ENCODE data around the gene ANKRD40. TPM values are rescaled to one million over a fixed set of nuclear protein-coding genes. Genes with fewer than 3 reads are reported as not detected.
"Not testable (repeated sequence)": the region's sequence is repeated elsewhere in the genome, so short reads cannot be mapped to it uniquely, and the experiment has no call there.

The ANKRD40 gene
- 14.0 and 14.2 TPM in 2 replicates for total RNA-seq (2014; rRNA removed; shearing (Covaris generic))

- DNase-seq (ENCODE audit: low spot score), result peak; percentile 94
Measured at GRCh38 chr17:50707289-50708049, at the start of gene ANKRD40. Gene ANKRD40 (minus strand): TSS chr17:50707914. CDS start chr17:50707654, 260 bp downstream.

GRCh38 chr17:50754521-50754920 is 46.8 kb upstream of the ANKRD40 start:
- DNase-seq (ENCODE audit: low spot score), result no peak

GRCh38 chr17:50749245-50749644 is 41.5 kb upstream of the ANKRD40 start:
- no peak for DNase-seq (ENCODE audit: low spot score)

- no peak for DNase-seq (ENCODE audit: low spot score)
Measured at GRCh38 chr17:50745631-50746030, 37.9 kb upstream of the ANKRD40 start.

- DNase-seq (ENCODE audit: low spot score), result no peak
Measured at GRCh38 chr17:50739098-50739497, 31.4 kb upstream of the ANKRD40 start.

GRCh38 chr17:50737118-50737698 is 29.5 kb upstream of the ANKRD40 start:
- no peak for DNase-seq (ENCODE audit: low spot score)

GRCh38 chr17:50735287-50735686 is 27.6 kb upstream of the ANKRD40 start:
- DNase-seq (ENCODE audit: low spot score), result no peak

- DNase-seq (ENCODE audit: low spot score), result no peak
Measured at GRCh38 chr17:50731575-50732460, 24.1 kb upstream of the ANKRD40 start.

GRCh38 chr17:50728881-50729765 is 21.4 kb upstream of the ANKRD40 start:
- no peak for DNase-seq (ENCODE audit: low spot score)

GRCh38 chr17:50728112-50728429 is 20.4 kb upstream of the ANKRD40 start:
- DNase-seq (ENCODE audit: low spot score), result no peak

GRCh38 chr17:50725769-50726655 is 18.3 kb upstream of the ANKRD40 start:
- DNase-seq (ENCODE audit: low spot score), result no peak

- DNase-seq (ENCODE audit: low spot score), result not testable (repeated sequence)
Measured at GRCh38 chr17:50724622-50725021, 16.9 kb upstream of the ANKRD40 start.

- no peak for DNase-seq (ENCODE audit: low spot score)
Measured at GRCh38 chr17:50722746-50723145, 15.0 kb upstream of the ANKRD40 start.

GRCh38 chr17:50721194-50722010 is 13.7 kb upstream of the ANKRD40 start:
- DNase-seq (ENCODE audit: low spot score), result peak; percentile 25

GRCh38 chr17:50719924-50720794 is 12.4 kb upstream of the ANKRD40 start:
- peak; percentile 35 for DNase-seq (ENCODE audit: low spot score)

- peak; percentile 95 for DNase-seq (ENCODE audit: low spot score)
Measured at GRCh38 chr17:50719144-50719923, 11.6 kb upstream of the ANKRD40 start, which contains the start of gene LUC7L3. Gene LUC7L3 (plus strand): TSS chr17:50719603. CDS start chr17:50719733, 130 bp downstream.

- no peak for DNase-seq (ENCODE audit: low spot score)
Measured at GRCh38 chr17:50715471-50715870, 7.8 kb upstream of the ANKRD40 start.
